GM12891 (cell line): ENCODE data around the gene ESR1.
A peak's percentile ranks its signal among the peaks of the same experiment; 100 is the strongest.

Source experiments
- DNase-seq: peaks from one replicate; pipeline ENCODE4 v3.0.0; 2011; ENCODE audit warnings: low spot score; ENCODE audit not compliant: insufficient read length
- FAIRE-seq: peaks from 2 replicates; lab custom pipeline; 2011; peaks lifted over from hg19 to GRCh38; lab: Jason Lieb, UNC
- PAX5 ChIP-seq: IDR thresholded peaks from 2 replicates; pipeline ENCODE4 v1.6.1; 2011; ENCODE audit warnings: low read length, moderate library complexity, mild to moderate bottlenecking; ENCODE audit not compliant: insufficient read depth, severe bottlenecking
- POLR2A ChIP-seq: IDR thresholded peaks from 2 replicates; pipeline ENCODE4 v1.6.1; 2011; ENCODE audit warnings: low read depth, low read length, control low read depth
- POLR2AphosphoS5 ChIP-seq: IDR thresholded peaks from 2 replicates; pipeline ENCODE4 v1.6.1; 2011; ENCODE audit warnings: low read depth, low read length, control low read depth
- POU2F2 ChIP-seq: IDR thresholded peaks from 2 replicates; pipeline ENCODE4 v1.6.1; 2011; ENCODE audit warnings: low read depth, mild to moderate bottlenecking, control low read depth, low read length, moderate library complexity
- SPI1 ChIP-seq: IDR thresholded peaks from 2 replicates; pipeline ENCODE4 v1.6.1; 2011; ENCODE audit warnings: low read depth, low read length, control low read depth
- TAF1 ChIP-seq: IDR thresholded peaks from 2 replicates; pipeline ENCODE4 v1.6.1; 2011; ENCODE audit warnings: low read depth, low read length, control low read depth

Gene ESR1

DNA sequence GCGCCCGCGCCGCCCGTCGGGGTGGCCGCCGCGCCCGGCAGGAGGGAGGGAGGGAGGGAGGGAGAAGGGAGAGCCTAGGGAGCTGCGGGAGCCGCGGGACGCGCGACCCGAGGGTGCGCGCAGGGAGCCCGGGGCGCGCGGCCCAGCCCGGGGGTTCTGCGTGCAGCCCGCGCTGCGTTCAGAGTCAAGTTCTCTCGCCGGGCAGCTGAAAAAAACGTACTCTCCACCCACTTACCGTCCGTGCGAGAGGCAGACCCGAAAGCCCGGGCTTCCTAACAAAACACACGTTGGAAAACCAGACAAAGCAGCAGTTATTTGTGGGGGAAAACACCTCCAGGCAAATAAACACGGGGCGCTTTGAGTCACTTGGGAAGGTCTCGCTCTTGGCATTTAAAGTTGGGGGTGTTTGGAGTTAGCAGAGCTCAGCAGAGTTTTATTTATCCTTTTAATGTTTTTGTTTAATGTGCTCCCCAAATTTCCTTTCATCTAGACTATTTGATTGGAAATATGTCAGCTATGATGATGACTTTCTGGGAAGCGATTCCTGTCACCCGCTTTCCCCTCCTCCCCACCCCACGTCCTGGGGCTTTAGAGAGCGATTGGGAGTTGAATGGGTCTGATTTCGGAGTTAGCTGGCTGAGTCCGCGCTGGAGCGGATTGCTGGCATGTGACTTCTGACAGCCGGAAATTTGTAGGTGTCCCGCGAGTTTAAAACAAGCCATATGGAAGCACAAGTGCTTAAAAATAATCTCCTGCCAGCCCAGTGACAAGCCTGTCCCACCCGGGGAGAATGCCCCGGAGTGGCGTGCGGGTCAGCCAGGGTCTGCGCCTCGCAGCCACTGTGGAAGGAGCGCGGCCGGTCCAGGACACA, 1.1 kb downstream of the ESR1 start:
- no peak for FAIRE-seq
- no peak for DNase-seq
- TF ChIP-seq TAF1, result no peak
- TF ChIP-seq PAX5, result no peak
- TF ChIP-seq POLR2A, result no peak
- no peak for TF ChIP-seq SPI1
- TF ChIP-seq POLR2AphosphoS5, result no peak
- TF ChIP-seq POU2F2, result no peak

DNA sequence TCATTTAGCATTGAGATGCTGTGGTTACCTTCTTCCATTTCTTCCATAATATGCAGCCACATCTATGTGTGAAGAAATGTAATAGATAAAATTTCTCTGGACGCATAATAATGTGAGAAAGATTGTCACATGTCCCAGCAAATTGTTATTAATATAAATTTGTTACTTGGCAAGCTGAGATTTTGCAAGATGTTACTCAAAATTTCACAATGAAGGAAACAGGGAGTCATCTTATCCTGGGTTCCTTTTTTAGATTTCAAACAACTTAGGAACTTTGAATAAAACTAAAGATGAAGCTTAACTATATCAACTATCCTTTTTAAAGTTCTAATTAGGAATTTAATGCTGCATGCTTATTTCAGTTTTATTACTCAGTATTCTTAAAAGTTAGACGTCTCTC, 3.6 kb downstream of the ESR1 start:
- TF ChIP-seq POLR2AphosphoS5 (no peak), POU2F2 (no peak), POLR2A (no peak), SPI1 (no peak), PAX5 (no peak), TAF1 (no peak)
- FAIRE-seq (no peak), DNase-seq (no peak)

DNA sequence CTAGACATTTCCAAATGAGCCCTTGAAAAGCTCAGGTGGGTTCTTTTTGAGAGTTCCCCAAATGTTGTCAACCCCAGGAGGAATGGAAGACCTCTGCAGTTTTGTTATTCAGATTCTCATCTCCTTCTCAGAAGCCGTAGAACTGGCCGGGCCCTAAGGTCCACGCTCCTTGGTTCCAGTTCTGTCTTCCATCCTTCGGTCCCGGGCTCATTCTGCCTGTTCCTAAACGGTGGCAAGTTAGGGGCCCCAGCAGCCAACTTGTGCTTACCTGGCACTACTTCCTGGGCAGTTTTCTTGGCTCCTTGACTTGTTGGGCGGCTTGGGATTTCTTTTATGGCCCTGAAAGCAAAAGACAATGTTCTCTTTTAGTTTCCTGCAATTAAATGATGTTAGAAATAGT, 6.4 kb downstream of the ESR1 start:
- DNase-seq, result no peak
- no peak for FAIRE-seq
- TF ChIP-seq POU2F2 (no peak), TAF1 (no peak), POLR2AphosphoS5 (no peak)

DNA sequence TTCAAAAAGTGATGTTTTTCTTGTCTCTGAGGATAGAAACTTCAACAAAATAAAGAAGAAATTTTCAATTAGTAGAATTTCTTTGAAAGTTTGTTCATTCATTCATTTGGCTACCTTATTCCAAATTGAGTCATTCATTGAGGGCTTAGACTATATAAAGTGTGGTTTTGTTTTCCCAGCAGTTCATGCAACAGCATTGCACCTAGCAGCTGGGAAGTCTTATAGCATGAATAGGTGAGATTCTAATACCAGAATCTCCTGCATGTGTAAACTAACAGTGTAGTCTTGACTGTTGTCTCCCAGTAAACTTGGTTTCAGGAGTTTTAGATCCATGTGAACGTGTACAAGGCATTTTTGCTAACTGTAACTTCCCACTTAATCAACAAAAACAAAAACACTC, 7.1 kb downstream of the ESR1 start:
- TF ChIP-seq PAX5 (no peak), POLR2A (no peak), POLR2AphosphoS5 (no peak), SPI1 (no peak), TAF1 (no peak), POU2F2 (no peak)
- DNase-seq (no peak), FAIRE-seq (no peak)

DNA sequence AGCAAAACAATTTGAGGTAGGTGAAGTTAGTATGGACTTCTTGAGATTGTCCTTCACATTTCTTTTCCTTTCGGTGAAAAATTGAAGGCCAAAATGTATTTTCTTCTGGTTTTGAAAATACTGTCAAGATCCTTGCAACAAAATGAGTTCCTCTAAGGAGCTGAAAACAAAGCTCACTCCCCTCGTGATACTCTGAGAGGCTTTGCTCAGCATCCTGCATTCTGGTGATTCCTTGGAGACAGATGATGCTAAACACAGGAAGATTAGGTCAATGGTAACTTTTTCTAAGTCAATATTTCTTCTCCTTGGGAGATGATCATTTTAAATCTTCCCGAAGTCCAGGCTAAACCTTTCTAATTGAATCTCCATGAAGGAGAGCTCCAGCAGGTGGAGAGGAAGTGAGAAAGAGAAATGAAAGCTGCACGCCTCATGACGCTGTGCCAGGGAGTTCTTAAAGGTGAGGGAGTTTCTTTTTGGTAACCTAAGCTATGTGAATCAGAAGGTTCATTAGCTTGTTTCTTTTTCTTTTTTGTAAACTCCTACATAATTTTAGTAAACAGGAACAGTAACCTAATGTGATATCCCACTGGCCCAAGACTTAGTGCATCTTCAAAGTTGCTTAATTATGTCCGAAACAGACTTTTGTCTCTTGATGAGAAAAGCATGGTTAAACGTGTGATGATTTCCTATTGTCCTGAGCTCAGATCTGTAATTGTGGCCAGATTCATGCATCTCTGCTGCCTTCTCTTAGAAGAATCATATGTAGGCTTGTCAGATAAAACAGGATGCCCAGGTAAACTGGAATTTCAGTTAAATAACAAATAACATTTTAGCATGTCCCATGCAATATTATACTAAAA, 15.0 kb downstream of the ESR1 start:
- peak; percentile 40 for FAIRE-seq
- no peak for DNase-seq
- TF ChIP-seq SPI1 (peak; percentile 98), TAF1 (no peak)

DNA sequence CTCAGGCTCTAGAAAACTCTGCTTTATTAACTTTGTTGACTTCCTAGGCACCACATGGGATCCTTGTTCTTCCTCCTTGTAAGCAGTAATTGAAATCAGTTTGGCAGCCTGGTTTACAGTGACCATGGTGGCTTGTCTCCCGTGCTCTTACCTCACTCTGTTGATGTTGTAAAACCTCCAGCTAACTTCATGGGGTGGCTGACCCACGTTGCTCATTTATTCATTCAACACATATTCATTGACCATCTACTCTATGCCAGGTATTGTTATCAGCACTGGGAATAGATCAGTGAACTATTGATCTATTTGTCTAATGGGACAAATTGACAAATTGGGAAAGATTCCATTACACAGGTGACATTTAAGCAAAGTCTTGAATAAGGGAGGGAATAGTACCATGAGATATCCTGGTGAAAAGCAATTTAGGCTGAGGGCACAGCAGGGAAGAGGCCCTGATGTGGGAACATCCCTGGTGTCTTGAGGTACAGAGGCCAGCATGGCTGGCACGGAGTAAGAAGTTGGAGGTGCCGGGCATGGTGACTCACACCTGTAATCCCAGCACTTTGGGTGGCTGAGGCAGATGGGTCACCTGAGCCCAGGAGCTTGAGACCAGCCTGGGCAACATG, 19.1 kb downstream of the ESR1 start:
- DNase-seq (no peak), FAIRE-seq (no peak)
- TF ChIP-seq POLR2A (no peak), SPI1 (no peak), PAX5 (no peak), POLR2AphosphoS5 (no peak), TAF1 (no peak), POU2F2 (no peak)

DNA sequence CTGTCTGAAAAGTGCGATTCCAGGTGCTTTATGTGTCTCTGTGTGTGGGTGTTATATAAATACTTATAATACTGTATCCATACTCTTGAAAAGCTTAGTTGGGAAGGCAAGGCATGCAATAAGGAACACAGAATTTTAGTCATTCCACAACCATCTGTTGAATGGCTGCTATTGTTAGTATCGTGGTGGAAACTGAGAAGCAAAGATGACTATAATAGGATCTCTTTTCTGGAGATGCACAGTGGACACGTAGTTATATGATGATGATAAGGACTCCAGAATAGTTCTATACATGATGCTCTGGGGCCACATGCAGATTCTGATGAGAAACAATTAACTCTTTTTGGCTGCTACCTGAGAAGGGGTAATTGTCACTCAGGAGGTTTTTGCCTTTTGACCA, 25.2 kb downstream of the ESR1 start:
- DNase-seq (no peak), FAIRE-seq (no peak)
- TF ChIP-seq TAF1, result no peak
- no peak for TF ChIP-seq POLR2AphosphoS5
- no peak for TF ChIP-seq SPI1
- TF ChIP-seq POU2F2, result no peak
- TF ChIP-seq POLR2A, result no peak
- TF ChIP-seq PAX5, result no peak

DNA sequence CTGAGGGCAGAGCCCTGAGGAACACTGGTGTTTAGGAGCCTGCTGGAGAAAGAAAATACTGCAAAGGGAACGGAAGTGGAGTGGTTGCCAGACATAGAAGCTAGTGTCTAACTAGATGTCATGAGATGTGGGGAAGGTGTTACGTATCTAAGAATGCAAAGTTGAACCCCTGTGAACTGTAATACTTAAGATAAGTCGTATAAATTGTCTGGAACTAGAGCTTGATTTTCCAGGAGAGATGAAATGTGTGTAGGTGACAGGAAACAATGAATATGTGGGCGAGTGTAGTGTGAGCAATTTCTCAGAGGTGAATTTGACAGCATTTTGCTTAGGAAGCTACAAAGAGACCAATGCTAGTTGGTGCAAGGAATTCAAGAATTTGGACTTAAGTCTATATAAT, 27.9 kb downstream of the ESR1 start:
- DNase-seq (no peak), FAIRE-seq (no peak)
- TF ChIP-seq POLR2AphosphoS5 (no peak), TAF1 (no peak), PAX5 (no peak), POU2F2 (no peak), POLR2A (no peak)

DNA sequence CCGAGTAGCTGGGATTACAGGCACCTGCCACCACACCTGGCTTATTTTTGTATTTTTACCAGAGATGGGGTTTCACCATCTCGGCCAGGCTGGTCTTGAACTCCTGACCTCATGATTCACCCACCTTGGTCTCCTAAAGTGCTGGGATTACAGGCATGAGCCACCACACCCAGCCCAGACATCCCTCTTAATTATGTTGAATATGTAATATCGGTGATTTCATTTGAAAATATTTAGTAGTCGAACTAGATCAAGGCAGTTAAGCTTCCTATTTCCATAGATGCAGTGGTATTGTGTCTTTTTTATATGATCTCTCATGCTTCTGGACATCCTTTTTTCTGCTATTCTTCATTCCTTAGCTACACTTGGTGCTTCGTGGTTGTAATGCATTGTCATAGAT, 29.7 kb downstream of the ESR1 start:
- TF ChIP-seq PAX5 (no peak), POU2F2 (no peak), POLR2A (no peak), TAF1 (no peak), POLR2AphosphoS5 (no peak), SPI1 (no peak)
- FAIRE-seq (no peak), DNase-seq (no peak)

DNA sequence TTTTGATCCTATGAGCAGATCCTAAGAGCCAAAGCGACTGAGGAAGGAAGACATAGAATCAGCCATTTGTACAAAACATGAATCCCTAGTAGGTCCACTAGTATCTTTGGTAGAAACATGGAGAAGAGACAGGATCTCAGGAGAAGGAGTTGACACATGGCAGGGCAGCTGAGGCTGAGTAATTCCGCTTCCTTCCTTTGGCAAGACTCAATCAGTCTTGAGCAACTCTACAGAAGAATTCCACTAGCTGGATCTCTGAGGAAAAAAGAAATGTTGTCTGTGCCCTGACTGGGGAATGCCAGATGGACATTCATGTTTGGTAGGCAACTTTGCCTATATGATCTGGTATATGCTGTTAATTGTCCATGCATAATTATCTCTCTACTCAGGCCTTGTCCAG, 35.3 kb downstream of the ESR1 start:
- no peak for DNase-seq
- TF ChIP-seq PAX5, result no peak
- TF ChIP-seq SPI1, result no peak
- TF ChIP-seq TAF1, result no peak
- TF ChIP-seq POLR2A, result no peak
- no peak for TF ChIP-seq POU2F2
- TF ChIP-seq POLR2AphosphoS5, result no peak
- no peak for FAIRE-seq
